H1 (cell line): ENCODE results near the gene CAPZA2.

Source experiments
- CBX8 ChIP-seq: fragments of 300-800, 300-1000 bp; sonication (generic); IDR thresholded peaks from 2 replicates; pipeline ENCODE4 v1.7.1; 2016; ENCODE audit warnings: low read depth, low read length, borderline replicate concordance
- CEBPB ChIP-seq: IDR thresholded peaks from 2 replicates; pipeline ENCODE4 v1.6.1; 2012; ENCODE audit warnings: low read depth, low read length
- POLR2A ChIP-seq, 2 experiments: IDR thresholded peaks; 1 replicate in 1 of 2; 2 replicates in 1 of 2; pipeline ENCODE4 v1.6.1; 2011; ENCODE audit warnings: low read depth in 2 of 2, low read length in 2 of 2, mild to moderate bottlenecking in 2 of 2; ENCODE audit errors: control extremely low read depth in 1 of 2
- POLR2AphosphoS5 ChIP-seq: IDR thresholded peaks from 2 replicates; pipeline ENCODE4 v1.6.1; 2011; ENCODE audit warnings: low read depth, low read length
- RAD21 ChIP-seq, 2 experiments: IDR thresholded peaks in 1 of 2; conservative IDR thresholded peaks in 1 of 2; 2 replicates each; pipeline ENCODE4 v1.6.1; 2011; ENCODE audit warnings: low read depth in 2 of 2, low read length in 2 of 2, improper control_type of control experiment in 1 of 2, inconsistent platforms in 1 of 2, mild to moderate bottlenecking in 1 of 2, moderate library complexity in 1 of 2
- TF ChIP-seq, protein P1 (sequence below), 3 experiments: IDR thresholded peaks; 1 replicate in 2 of 3; 2 replicates in 1 of 3; pipeline versions ENCODE4 v1.5.1 to v1.6.1; 2011; ENCODE audit warnings: low read length in 3 of 3, mild to moderate bottlenecking in 3 of 3, inconsistent platforms in 2 of 3, low read depth in 1 of 3, moderate library complexity in 1 of 3; ENCODE audit not compliant: insufficient read depth in 1 of 3; ENCODE audit errors: control extremely low read depth in 1 of 3

DNA sequence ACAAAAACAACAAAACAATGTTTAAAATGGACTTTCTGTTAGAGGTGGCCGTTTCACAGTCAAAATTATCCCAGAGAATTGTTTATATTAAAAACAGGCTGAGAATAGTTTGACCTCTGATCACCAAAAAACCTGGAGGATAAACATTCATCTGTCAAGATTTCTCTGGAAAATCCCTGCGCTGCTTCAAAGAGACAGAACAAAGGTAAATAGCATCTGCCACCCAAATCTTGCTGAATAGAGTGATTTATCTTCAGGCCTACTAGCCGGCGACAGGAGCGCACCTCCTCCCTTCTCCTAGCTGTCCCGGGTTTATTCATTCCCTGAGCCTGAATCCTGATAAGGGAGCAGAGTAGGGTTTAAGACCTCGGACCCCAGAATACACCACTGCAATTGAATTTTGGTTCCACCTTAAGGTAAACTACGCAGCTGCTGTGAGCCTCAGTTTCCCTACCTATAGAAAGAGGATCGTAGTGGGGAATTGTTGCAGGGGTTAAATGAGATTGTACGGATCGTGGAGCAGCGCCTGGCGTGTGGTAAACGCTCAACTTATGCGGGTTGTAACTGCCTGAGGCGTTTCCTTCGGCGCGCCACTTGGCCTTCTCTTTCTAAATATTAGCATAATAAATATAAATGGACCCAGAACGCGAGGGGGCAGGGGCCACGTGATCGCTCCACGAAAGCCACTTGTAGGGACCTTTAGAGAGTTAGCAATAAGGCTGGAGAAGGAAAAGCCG lies 90.4 kb downstream of the CAPZA2 start:
- TF ChIP-seq, protein P1, sequence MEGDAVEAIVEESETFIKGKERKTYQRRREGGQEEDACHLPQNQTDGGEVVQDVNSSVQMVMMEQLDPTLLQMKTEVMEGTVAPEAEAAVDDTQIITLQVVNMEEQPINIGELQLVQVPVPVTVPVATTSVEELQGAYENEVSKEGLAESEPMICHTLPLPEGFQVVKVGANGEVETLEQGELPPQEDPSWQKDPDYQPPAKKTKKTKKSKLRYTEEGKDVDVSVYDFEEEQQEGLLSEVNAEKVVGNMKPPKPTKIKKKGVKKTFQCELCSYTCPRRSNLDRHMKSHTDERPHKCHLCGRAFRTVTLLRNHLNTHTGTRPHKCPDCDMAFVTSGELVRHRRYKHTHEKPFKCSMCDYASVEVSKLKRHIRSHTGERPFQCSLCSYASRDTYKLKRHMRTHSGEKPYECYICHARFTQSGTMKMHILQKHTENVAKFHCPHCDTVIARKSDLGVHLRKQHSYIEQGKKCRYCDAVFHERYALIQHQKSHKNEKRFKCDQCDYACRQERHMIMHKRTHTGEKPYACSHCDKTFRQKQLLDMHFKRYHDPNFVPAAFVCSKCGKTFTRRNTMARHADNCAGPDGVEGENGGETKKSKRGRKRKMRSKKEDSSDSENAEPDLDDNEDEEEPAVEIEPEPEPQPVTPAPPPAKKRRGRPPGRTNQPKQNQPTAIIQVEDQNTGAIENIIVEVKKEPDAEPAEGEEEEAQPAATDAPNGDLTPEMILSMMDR (IDR thresholded peaks at IDR 0.05; ENCODE audit: control extremely low read depth in 1 of 3, insufficient read depth in 1 of 3, low read depth in 1 of 3, low read length in 3 of 3), result no peak
- TF ChIP-seq RAD21 (IDR thresholded peaks at IDR 0.05 in 1 of 2, conservative IDR thresholded peaks at IDR 0.05 in 1 of 2; ENCODE audit: low read depth in 2 of 2, low read length in 2 of 2), result no peak
- TF ChIP-seq CEBPB, result no peak
- peak in 1 of 2 experiments; percentile 1 for TF ChIP-seq POLR2A (IDR thresholded peaks at IDR 0.05; ENCODE audit: control extremely low read depth in 1 of 2, low read depth in 2 of 2, low read length in 2 of 2)
- no peak for TF ChIP-seq CBX8
- TF ChIP-seq POLR2AphosphoS5, result no peak
